ENCODE results near the gene POLG.

The POLG gene

DNA sequence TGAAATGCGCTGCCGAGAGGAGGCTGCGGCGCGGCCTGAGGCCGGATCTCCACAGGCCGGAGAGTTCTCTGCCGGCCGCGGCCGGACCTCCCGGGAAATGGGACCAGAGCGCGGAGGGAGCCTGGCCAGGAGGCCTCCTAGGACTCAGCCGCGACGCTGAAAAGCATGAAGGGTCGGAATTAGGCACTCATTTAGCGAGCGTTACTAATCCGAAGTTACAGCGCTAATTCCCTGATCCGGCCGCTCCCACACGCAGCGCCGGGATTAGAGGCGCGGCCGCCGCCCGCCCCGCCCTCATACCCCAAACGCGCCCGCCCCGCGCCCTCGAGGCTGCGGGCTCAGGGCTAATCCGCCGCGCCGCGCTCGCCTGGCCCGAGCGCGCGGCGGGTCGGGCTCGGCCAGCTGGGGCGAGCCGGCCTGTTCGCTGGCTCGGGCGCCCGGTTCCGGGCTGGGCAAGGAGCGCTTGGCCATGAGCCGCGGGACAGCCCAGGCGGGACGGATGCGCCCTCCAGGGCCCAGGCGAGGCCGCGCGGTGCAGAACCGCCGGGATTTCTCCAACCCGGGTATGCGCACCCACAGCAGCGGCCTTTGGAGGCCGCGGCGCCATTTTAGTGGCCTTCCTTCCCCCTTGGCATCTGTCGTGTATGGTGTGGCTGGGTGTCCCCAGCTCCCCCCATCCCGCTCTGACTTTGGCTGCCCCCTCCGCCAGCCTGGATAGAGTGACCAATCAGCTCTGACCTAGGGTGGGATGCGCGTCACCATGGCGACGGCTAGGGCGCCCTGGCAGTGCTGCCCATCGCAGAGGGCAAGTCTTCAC, 36.8 kb upstream of the POLG start:
- peak overlapping the region in 1 of 3 experiments; percentile 15 for H3K4me3 Mint-ChIP-seq
- no peak for TF ChIP-seq CTCF (IDR thresholded peaks at IDR 0.05; ENCODE audit: unreplicated experiment in 3 of 3)
- H3K36me3 Mint-ChIP-seq (ENCODE audit: low read depth), result no peaks in the 10 kb centered on the region
- H3K27me3 Mint-ChIP-seq (ENCODE audit: low read depth), result peaks cover 98% of the 10 kb centered on the region
- H3K4me1 Mint-ChIP-seq, result peaks cover 9% of the 10 kb centered on the region
- H3K9me3 Mint-ChIP-seq, result peaks cover 3% of the 10 kb centered on the region
- H3K27ac Mint-ChIP-seq, result no peak overlapping the region

- no peaks in the 10 kb centered on the region for H3K36me3 Mint-ChIP-seq (ENCODE audit: low read depth)
- H3K27me3 Mint-ChIP-seq (ENCODE audit: low read depth), result peaks cover 98% of the 10 kb centered on the region
- H3K27ac Mint-ChIP-seq, result no peak overlapping the region
- no peak for TF ChIP-seq CTCF (IDR thresholded peaks at IDR 0.05; ENCODE audit: unreplicated experiment in 3 of 3)
- H3K9me3 Mint-ChIP-seq, result peaks cover 3% of the 10 kb centered on the region
- peak overlapping the region in 2 of 3 experiments; percentile 15 to 50 for H3K4me3 Mint-ChIP-seq
- peaks cover 14% of the 10 kb centered on the region for H3K4me1 Mint-ChIP-seq
Measured at GRCh38 chr15:89370978-89371227, 36.3 kb upstream of the POLG start.

DNA sequence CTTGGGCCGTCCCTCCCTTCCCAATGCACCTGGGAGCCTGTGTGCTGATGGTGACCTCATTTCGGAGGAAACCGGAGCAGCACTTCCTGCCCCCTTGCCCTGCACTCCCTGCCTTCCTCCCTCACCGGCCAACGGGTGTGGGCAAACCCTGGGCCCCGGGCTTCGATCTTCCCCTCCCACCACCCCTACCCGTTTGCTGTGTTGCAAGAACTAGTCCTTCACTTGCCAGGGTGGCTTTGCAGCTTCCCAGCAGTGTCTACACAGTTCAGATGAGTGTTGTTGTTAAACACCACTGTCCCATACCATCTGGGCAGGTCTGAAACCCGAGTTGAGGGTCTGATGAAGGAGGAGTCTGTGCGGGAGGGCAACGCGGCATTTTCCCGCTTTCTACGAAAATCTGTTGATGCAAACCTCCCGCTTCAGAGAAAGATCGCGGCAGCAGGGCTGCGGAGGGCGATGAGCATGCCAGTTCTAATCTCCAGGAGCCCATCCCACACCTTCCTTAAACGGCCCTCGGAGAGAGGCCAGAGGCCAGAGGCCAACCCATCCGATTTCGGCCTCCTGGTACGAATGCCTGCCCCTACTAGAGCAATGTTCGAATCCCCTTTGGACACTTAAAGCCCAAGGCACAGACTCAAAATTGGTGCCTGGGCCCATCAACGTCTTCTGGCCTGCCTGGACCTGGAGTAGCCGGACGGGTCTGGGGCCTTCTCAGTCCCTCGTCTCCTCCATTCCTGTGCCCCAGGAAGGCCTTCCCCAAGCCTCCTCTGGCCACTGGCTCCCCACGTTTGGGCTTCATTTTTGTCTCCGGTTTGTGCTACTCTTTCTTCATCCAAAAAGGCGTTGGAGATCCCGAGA, 35.7 kb upstream of the POLG start:
- no peak for TF ChIP-seq CTCF (IDR thresholded peaks at IDR 0.05; ENCODE audit: unreplicated experiment in 3 of 3)
- Mint-ChIP-seq H3K36me3 (ENCODE audit: low read depth) (no peaks in the 10 kb centered on the region), H3K4me3 (peak overlapping the region; percentile 15 to 50 (median 15)), H3K27ac (no peak overlapping the region), H3K9me3 (peaks cover 3% of the 10 kb centered on the region), H3K4me1 (peaks cover 15% of the 10 kb centered on the region), H3K27me3 (ENCODE audit: low read depth) (peaks cover 98% of the 10 kb centered on the region)

GRCh38 chr15:89369341-89369947, 34.8 kb upstream of the POLG start:
- Mint-ChIP-seq H3K4me1 (peaks cover 15% of the 10 kb centered on the region), H3K27me3 (ENCODE audit: low read depth) (peaks cover 98% of the 10 kb centered on the region), H3K36me3 (ENCODE audit: low read depth) (no peaks in the 10 kb centered on the region), H3K9me3 (peaks cover 3% of the 10 kb centered on the region), H3K4me3 (peak overlapping the region in 2 of 3 experiments; percentile 45 to 61), H3K27ac (no peak overlapping the region)
- no peak for TF ChIP-seq CTCF (IDR thresholded peaks at IDR 0.05; ENCODE audit: unreplicated experiment in 3 of 3)

- peaks cover 3% of the 10 kb centered on the region for H3K9me3 Mint-ChIP-seq
- TF ChIP-seq CTCF (IDR thresholded peaks at IDR 0.05; ENCODE audit: unreplicated experiment in 3 of 3), result no peak
- H3K36me3 Mint-ChIP-seq (ENCODE audit: low read depth), result no peaks in the 10 kb centered on the region
- peaks cover 98% of the 10 kb centered on the region for H3K27me3 Mint-ChIP-seq (ENCODE audit: low read depth)
- peak overlapping the region; percentile 45 to 70 (median 61) for H3K4me3 Mint-ChIP-seq
- peaks cover 15% of the 10 kb centered on the region for H3K4me1 Mint-ChIP-seq
- H3K27ac Mint-ChIP-seq, result no peak overlapping the region
Measured at GRCh38 chr15:89368566-89369223, 34.1 kb upstream of the POLG start.
